LHCN-M2 (cell line): ENCODE measurements around the gene KDM1B. TPM values are rescaled to one million over a fixed set of nuclear protein-coding genes. Genes with fewer than 3 reads are reported as not detected.

ENCODE experiments used
- DNase-seq: peaks from one replicate; pipeline ENCODE4 v3.0.0-alpha.2; 2012; ENCODE audit warnings: low read depth
- polyA plus RNA-seq: library from polyadenylated mRNA; unstranded; fragments of >200 nt; gene quantifications from one replicate; pipeline ENCODE4 v1.2.1, GENCODE V29; 2012; ENCODE audit warnings: missing spikeins
- total RNA-seq: library from RNA; depleted of rRNA; stranded (reverse); fragments of >200 nt; gene quantifications from 2 replicates; pipeline ENCODE4 v1.2.3, GENCODE V29; 2014; rRNA removed

Gene KDM1B
- 12.2 and 13.3 TPM in 2 replicates for total RNA-seq
- polyA plus RNA-seq = 11.8 TPM

DNA sequence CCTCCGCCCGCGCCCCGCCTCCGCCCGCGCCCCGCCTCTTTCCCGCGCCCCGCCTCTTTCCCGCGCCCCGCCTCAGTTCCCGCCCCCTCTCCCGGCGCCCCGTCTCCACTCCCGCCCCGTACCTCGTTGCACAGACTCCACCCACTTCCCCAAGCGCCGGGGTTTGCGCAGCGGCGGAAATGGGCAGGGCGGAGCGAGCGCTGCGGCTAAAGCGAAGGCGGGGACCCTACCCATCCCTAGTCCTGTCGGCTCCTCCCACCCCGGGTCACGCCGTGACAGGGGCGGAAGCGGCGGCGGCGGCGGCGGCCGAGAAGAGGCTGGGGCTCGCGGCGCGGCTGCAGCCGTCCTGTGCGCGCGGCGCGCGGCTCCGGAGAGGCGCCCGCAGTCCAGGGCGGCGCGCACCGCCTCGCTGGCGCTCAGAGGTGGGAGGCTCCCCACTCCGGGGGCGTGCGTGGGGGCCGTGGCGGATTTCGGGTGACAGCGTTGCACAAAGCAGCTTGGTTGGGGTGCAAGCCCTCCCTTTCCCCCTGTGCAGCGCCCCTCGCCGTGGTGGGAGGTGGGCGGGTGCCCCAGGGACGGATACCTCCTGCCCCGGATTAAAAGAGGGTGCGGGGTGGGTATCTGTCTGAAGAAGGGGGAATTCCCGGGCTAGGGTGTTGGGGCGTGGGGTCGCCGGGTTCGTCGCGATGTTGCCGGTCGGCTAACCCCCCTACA, at the start of gene KDM1B:
KDM1B (plus strand) TSS at position 273 of the 714 bp plus-strand sequence. CDS start 4,474 bp downstream, outside the sequence.
- peak; percentile 98 for DNase-seq

- no peak for DNase-seq
Observed at GRCh38 chr6:18107061-18107460, 48.2 kb upstream of the KDM1B start.

DNA sequence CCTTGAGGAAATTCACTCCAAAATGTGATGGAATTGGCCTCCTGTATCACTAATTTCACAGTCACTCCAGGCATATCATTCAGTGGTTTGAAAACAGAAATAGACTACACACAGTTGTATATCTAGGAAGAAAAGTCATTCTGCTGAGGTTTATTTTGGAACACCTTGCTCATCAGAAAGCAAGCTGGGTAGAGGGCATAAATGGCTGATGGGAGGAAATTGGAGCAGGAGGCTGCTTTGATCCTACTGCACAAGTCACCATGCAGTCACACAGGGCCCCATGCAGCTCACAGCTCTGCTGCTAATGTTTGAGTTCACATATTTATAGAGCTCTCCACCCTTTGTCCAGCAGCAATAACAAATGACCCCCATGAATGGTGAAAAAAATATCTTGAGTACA, 45.1 kb upstream of the KDM1B start:
- peak; percentile 41 for DNase-seq

DNA sequence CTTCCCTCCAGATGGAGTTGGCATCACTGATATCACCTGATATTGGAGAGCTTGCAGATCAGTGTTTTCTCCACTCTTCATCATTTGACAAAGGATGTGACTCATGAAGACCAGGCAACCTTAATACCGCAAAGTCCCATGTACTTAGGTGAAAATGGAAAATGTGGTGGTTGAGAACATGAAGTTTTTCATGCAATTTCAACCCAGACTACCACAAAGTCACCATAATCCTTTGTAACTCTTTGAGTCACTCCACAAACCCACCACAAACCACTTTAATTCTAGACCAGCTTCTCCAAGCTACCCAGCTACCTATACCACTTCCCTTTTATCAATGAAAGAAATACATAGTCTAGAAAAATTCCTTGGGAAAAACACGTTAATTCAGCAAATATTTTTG, 39.9 kb upstream of the KDM1B start:
- peak; percentile 69 for DNase-seq

DNA sequence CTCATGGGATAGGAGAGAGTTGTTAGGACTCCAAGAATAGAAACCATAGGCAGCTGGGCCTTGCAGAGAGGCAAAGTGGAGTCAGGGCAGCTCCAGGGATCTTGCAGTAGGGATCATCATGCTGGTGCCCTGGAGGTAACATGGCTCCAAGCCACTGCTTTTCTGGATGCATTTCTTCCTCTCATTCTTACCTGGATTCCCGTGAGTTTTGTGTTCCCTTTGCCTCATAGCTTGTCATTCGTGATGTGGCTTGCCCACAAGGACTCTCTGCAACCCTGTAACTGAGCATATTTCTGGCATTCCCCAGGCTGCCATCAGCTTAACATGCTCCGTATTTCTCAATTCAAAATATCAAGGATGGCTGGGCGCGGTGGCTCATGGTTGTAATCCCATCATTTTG, 38.1 kb upstream of the KDM1B start:
- DNase-seq = no peak

GRCh38 chr6:18118330-18118729, 36.9 kb upstream of the KDM1B start:
- DNase-seq = no peak

GRCh38 chr6:18119236-18119635, 36.0 kb upstream of the KDM1B start:
- no peak for DNase-seq

- DNase-seq = no peak
Observed at GRCh38 chr6:18121580-18122127, 33.6 kb upstream of the KDM1B start.

DNA sequence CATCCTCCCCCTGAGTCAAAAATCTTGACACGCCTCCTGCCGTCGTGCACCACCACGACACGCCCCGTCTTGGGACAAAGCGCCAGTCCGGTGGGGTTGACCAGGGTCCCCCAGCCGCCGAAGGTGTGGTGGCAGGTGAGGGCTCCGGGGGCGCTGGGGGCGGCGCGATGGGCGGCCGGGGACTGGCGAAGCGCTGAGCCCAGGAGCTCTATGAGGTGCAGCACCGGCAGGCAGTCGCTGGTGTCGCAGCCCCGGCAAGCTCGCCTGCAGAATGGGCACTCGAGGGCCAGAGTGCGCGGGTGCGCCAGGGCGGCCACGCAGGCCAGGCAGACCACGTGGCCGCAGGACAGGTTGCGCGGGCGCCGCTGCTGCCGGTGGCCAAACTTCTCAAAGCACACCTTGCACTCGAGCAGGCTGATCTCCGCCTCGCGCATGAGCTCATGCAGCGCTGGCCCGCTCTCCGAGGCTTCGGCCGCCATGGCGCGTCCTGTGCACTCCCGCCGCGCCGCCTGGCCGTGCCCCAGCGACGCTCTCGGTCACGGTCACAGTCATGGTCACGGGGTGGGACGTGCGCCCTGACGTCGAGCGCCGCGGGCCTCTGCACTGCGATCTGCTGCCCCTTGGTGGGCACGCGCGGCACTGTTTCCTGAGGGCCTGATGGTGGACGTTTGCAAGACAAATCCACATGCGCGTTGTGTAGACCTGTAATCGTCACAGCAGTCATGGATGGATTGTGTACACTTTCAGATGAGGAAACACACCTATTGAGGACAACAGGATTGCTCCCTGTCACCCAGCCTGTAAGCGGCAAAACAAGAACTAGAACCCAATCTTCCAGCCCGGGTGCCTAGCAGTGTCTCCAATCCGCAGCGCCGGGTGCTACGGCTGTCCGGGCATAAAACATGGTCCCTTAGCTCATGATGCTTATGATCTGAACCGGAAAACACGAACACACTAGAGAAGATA, 32.8 kb upstream of the KDM1B start, which contains the start of gene NHLRC1:
NHLRC1 (minus strand) TSS at position 550 of the 966 bp plus-strand sequence; CDS start at position 479, 71 bp downstream.
- peak; percentile 82 for DNase-seq

GRCh38 chr6:18126121-18126520, 29.1 kb upstream of the KDM1B start:
- no peak for DNase-seq

GRCh38 chr6:18132346-18132745, 22.9 kb upstream of the KDM1B start:
- DNase-seq = no peak

DNA sequence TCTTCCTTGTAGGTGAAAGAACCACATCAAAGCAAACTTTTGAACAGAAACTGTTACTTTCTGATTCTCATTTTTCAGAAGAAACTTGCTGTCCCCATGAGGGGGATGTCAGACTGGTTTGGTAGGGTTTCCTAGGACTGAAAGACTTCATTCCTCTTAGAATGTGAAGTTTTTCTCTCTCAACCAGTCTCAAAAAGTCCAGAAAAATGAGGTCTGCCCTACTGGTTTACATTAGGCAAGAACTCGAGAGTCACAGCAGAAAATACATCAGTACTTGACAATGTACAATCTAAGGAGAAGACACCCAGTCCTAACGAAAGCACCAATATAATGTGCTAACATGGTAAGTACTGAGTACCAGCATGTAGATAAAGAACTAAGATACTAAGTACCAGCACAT, 20.1 kb upstream of the KDM1B start:
- no peak for DNase-seq

- no peak for DNase-seq
Observed at GRCh38 chr6:18136260-18136659, 19.0 kb upstream of the KDM1B start.

DNA sequence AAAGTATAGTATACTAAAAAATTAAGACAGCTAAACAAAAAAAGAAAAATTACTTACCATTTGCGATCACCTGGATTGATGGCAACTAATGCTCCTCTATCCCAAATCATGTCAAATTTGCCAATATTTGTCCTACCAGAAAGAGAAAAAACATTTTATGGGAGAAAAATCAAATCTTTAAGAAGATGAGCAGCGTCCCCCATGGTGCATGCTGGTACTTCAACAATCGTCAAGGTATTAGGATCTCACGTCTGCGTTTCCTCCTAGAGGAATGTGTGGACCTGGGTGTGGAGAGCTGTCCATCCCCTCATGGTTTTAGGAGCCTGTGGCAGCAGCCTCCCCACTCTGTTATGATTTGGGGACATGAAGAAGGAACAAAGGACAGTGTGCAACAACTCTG, 16.3 kb upstream of the KDM1B start:
- no peak for DNase-seq

GRCh38 chr6:18139935-18140621, 15.1 kb upstream of the KDM1B start:
- DNase-seq = no peak

DNA sequence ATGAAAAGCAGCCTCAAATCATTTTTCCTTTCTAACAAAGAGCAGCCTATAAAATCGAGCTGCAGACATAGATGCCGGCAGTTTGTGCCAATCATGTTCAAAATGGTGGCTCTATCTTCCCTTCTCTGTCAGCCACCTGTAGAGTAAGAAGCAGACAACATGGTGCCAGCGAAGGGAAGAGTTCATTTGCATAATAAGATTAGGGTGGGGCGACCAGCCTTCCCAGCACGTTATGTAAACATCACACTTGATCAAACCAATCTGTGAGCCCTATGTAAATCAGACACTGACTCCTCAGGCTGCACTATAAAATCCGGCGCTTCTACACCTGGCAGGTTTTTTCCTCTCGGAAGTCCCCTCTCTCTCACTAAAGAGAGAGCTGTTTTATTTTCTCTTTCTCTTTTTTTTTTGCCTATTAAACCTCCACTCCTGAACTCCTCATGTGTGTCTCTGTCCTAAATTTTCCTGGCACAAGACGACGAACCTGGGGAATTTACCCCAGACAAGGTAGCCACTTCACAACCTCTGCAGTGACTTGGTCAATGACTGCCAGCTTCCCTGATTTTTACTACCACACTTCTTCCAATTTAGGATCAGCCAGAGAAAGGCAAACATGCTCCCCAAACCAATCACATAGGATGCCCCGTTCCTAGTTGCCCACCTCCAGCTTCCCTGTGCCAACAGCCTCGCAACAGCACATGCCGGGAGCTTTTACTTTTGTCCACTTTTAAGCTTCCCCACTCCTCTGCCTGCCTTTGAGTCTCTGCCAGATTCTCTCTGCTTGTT, 13.2 kb upstream of the KDM1B start:
- DNase-seq = no peak

GRCh38 chr6:18142591-18142861, 12.7 kb upstream of the KDM1B start:
- DNase-seq = no peak

DNA sequence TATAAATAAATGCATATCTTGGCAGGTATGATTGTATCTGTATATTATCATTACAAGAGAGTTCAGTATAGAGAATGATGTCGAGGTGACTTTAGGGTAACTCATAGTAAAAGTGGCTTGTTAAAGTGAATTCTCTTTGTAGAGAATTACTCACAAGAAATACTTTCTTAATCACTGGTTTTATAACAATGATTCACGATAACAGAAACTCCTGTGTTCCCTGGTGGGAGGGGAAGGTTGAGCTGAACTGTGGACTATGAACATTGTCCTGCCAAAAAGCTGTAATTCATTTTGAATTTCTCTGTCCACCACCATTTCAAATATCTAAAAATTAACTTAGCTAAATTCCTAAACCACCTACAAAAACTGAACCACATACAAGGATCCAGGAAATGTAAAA, 8.1 kb upstream of the KDM1B start:
- peak; percentile 50 for DNase-seq

GRCh38 chr6:18147616-18148015, 7.6 kb upstream of the KDM1B start:
- DNase-seq = no peak

- DNase-seq = peak; percentile 76
Observed at GRCh38 chr6:18148304-18149025, 6.8 kb upstream of the KDM1B start.
